IMR-90 (cell line): ENCODE measurements around the gene FXYD6. TPM values are rescaled to one million over a fixed set of nuclear protein-coding genes. Genes with fewer than 3 reads are reported as not detected.

Experiments
- ATAC-seq: fragments of 200-7000 bp; cut with Tn5 transposase; 2 replicates; pipeline ENCODE4 v1.9.1; 2020; ENCODE audit warnings: low read depth, mild to moderate bottlenecking, moderate library complexity
- BruUV-seq: library from RNA; stranded (reverse); fragments of 400-500 nt; replicated peaks from 2 replicates; lab custom pipeline; 2021; lab: Mats Ljungman, UMichigan
- CTCF ChIA-PET: fragments of 300-600 bp; formaldehyde crosslinking; extraction: SDS; loops from one replicate; lab custom pipeline; 2021; ENCODE audit warnings: antibody characterized with exemption; lab: Yijun Ruan, JAX
- POLR2A ChIA-PET: fragments of 300-600 bp; sonication (Branson Sonifier 250); formaldehyde crosslinking; loops from one replicate; lab custom pipeline; 2022; ENCODE audit warnings: antibody characterized with exemption; ENCODE audit not compliant: unreplicated experiment; lab: Charles Lee
- DNase-seq: peaks from one replicate; pipeline ENCODE4 v3.0.0; 2013
- H2AFZ ChIP-seq: replicated peaks from 2 replicates; pipeline ENCODE3; 2013; ENCODE audit warnings: low read length, mild to moderate bottlenecking; ENCODE audit not compliant: poor library complexity
- H2AK5ac ChIP-seq: 2 replicates; pipeline ENCODE4 v1.6.1; 2013; ENCODE audit warnings: low read depth, low read length, inconsistent platforms
- H2AK9ac ChIP-seq: replicated peaks from 2 replicates; pipeline ENCODE3; 2013; ENCODE audit warnings: mild to moderate bottlenecking, low read depth, low read length, moderate library complexity; ENCODE audit not compliant: poor library complexity
- H2BK120ac ChIP-seq: 2 replicates; pipeline ENCODE4 v1.6.1; 2013; ENCODE audit warnings: low read depth, low read length, inconsistent platforms
- H2BK15ac ChIP-seq: 3 replicates; pipeline ENCODE4 v1.6.1; 2013; ENCODE audit warnings: low read depth, low read length, inconsistent platforms
- H2BK20ac ChIP-seq: 2 replicates; pipeline ENCODE4 v1.6.1; 2013; ENCODE audit warnings: low read depth, mild to moderate bottlenecking, inconsistent platforms, low read length, moderate library complexity
- H2BK5ac ChIP-seq: 2 replicates; pipeline ENCODE4 v1.6.1; 2013; ENCODE audit warnings: mild to moderate bottlenecking, low read depth, low read length, inconsistent platforms; ENCODE audit not compliant: poor library complexity, severe bottlenecking
- H3K14ac ChIP-seq: replicated peaks from 2 replicates; pipeline ENCODE4 v1.6.1; 2013; ENCODE audit warnings: low read depth, low read length, inconsistent platforms
- H3K18ac ChIP-seq: 2 replicates; pipeline ENCODE4 v1.6.1; 2013; ENCODE audit warnings: low read depth, low read length, control low read depth
- H3K23ac ChIP-seq: 2 replicates; pipeline ENCODE4 v1.6.1; 2013; ENCODE audit warnings: low read depth, low read length, inconsistent platforms
- H3K27ac ChIP-seq: 2 replicates; pipeline ENCODE4 v1.5.1; 2013; ENCODE audit warnings: mild to moderate bottlenecking, control low read depth, low read length; ENCODE audit not compliant: insufficient read depth
- H3K27me3 ChIP-seq: 2 replicates; pipeline ENCODE4 v1.6.1; 2013; ENCODE audit warnings: low read length; ENCODE audit not compliant: control insufficient read depth, insufficient read depth
- H3K36me3 ChIP-seq: 2 replicates; pipeline ENCODE4 v1.6.1; 2013; ENCODE audit warnings: low read length, mixed read lengths; ENCODE audit not compliant: control insufficient read depth, insufficient read depth
- H3K4ac ChIP-seq: 2 replicates; pipeline ENCODE4 v1.6.1; 2013; ENCODE audit warnings: low read depth, low read length, inconsistent platforms
- H3K4me1 ChIP-seq: 2 replicates; pipeline ENCODE4 v1.6.1; 2013; ENCODE audit warnings: low read length, mixed read lengths; ENCODE audit not compliant: control insufficient read depth, insufficient read depth
- H3K4me2 ChIP-seq: 2 replicates; pipeline ENCODE4 v1.6.1; 2013; ENCODE audit warnings: low read depth, mild to moderate bottlenecking, control low read depth, low read length, moderate library complexity
- H3K4me3 ChIP-seq: 2 replicates; pipeline ENCODE4 v1.5.1; 2013; ENCODE audit warnings: low read depth, mild to moderate bottlenecking, control low read depth, low read length, moderate library complexity; ENCODE audit not compliant: insufficient read depth
- H3K56ac ChIP-seq: 2 replicates; pipeline ENCODE4 v1.6.1; 2013; ENCODE audit warnings: low read length, inconsistent platforms; ENCODE audit not compliant: insufficient read depth; ENCODE audit errors: extremely low read depth
- H3K79me1 ChIP-seq, 2 experiments: 2 replicates each; pipeline ENCODE4 v1.6.1; 2013; ENCODE audit warnings: low read length in 2 of 2, inconsistent platforms in 1 of 2, low read depth in 1 of 2
- H3K9ac ChIP-seq: 2 replicates; pipeline ENCODE4 v1.6.1; 2013; ENCODE audit warnings: low read depth, low read length, control low read depth
- H3K9me1 ChIP-seq: 2 replicates; pipeline ENCODE4 v1.6.1; 2013; ENCODE audit warnings: low read length, inconsistent platforms; ENCODE audit not compliant: insufficient read depth
- H3K9me3 ChIP-seq: 2 replicates; pipeline ENCODE4 v1.6.1; 2013; ENCODE audit warnings: low read length; ENCODE audit not compliant: control insufficient read depth, insufficient read depth
- H4K20me1 ChIP-seq: 2 replicates; pipeline ENCODE4 v1.6.1; 2013; ENCODE audit warnings: low read length, inconsistent platforms; ENCODE audit not compliant: insufficient read depth
- H4K5ac ChIP-seq: 2 replicates; pipeline ENCODE4 v1.6.1; 2013; ENCODE audit warnings: mild to moderate bottlenecking, low read depth, low read length, control low read depth
- H4K8ac ChIP-seq, 2 experiments: 2 replicates each; pipeline ENCODE4 v1.6.1; 2013; ENCODE audit warnings: low read depth in 2 of 2, low read length in 2 of 2, control low read depth in 1 of 2, inconsistent platforms in 1 of 2
- H4K91ac ChIP-seq: 2 replicates; pipeline ENCODE4 v1.6.1; 2013; ENCODE audit warnings: low read depth, low read length, inconsistent platforms; ENCODE audit not compliant: insufficient read depth
- CEBPB ChIP-seq: IDR thresholded peaks from 2 replicates; pipeline ENCODE4 v1.6.1; 2012; ENCODE audit warnings: low read depth, low read length, improper control_type of control experiment
- CHD1 ChIP-seq: IDR thresholded peaks from 2 replicates; pipeline ENCODE4 v1.6.1; 2012; ENCODE audit warnings: low read depth, low read length, improper control_type of control experiment
- ELK1 ChIP-seq: fragments of 150-350 bp; IDR thresholded peaks from 2 replicates; pipeline ENCODE4 v1.6.1; 2016; ENCODE audit warnings: low read depth, mild to moderate bottlenecking, low read length, moderate library complexity, borderline replicate concordance
- NFE2L2 ChIP-seq: fragments of 150-350 bp; IDR thresholded peaks from 2 replicates; pipeline ENCODE4 v1.6.1; 2016; ENCODE audit warnings: low read depth, mild to moderate bottlenecking, low read length
- POLR2A ChIP-seq: IDR thresholded peaks from 2 replicates; pipeline ENCODE4 v1.6.1; 2012; ENCODE audit warnings: mild to moderate bottlenecking, low read depth, low read length
- RFX5 ChIP-seq: IDR thresholded peaks from 2 replicates; pipeline ENCODE4 v1.8.0; 2012; ENCODE audit warnings: low read depth, mild to moderate bottlenecking, low read length, moderate library complexity
- USF2 ChIP-seq: fragments of 150-350 bp; IDR thresholded peaks from 2 replicates; pipeline ENCODE4 v1.6.1; 2017; ENCODE audit warnings: mild to moderate bottlenecking, antibody characterized with exemption, low read length, low read depth
- WGBS, 2 experiments: methylation state at CpG; one replicate each; pipeline versions ENCODE4 v1.1.5 to v1.1.7; 2013; ENCODE audit warnings: missing lambda C conversion rate in 2 of 2; ENCODE audit not compliant: insufficient read length in 1 of 2; ENCODE audit errors: extremely low coverage in 2 of 2; 5-methylcytosine and 5-hydroxymethylcytosine counted together
- dilution Hi-C: fragments of 300-500 bp; cut with HindIII; formaldehyde crosslinking; loops from one replicate; pipeline ENCODE4 v1.14.3; 2018; ENCODE audit warnings: low sequenced_read_pairs; ENCODE audit not compliant: unreplicated experiment
- in situ Hi-C: fragments of 300-500 bp; cut with MboI; formaldehyde crosslinking; loops from 3 replicates; pipeline ENCODE4 v1.14.3; 2019; ENCODE audit warnings: low sequenced_read_pairs, inconsistent platforms, mixed read lengths
- intact Hi-C: fragments of 100-400 bp; cut with micrococcal nuclease; formaldehyde crosslinking; loops from 2 replicates; pipeline ENCODE4 v1.10.0; 2022
- polyA plus RNA-seq, 3 experiments: library from polyadenylated mRNA; depleted of rRNA; stranded (reverse); fragments of >200 nt; gene quantifications; 2 replicates each; pipeline ENCODE4 v1.2.3, GENCODE V29; 2012; ENCODE audit warnings: low replicate concordance in 1 of 3
- total RNA-seq: library from RNA; depleted of rRNA; stranded (reverse); fragments of >200 nt; gene quantifications from 2 replicates; pipeline ENCODE4 v1.2.3, GENCODE V29; 2012

The FXYD6 gene
- total and polyA plus RNA-seq, 2 of the 4 experiments (the other 2 are of a cell fraction): 0.32 TPM; not detected in 1

GRCh38 chr11:117832511-117832910 is 43.9 kb downstream of the FXYD6 start:
- Histone ChIP-seq H3K27me3 (peaks cover 14% of the 10 kb centered on the region; the same call in 1 of the 2 replicates), H2BK5ac (no peak overlapping the region), H4K20me1 (no peaks in the 10 kb centered on the region), H3K4me3 (no peak overlapping the region), H4K8ac (no peak overlapping the region), H4K5ac (no peak overlapping the region), H3K9me3 (no peaks in the 10 kb centered on the region), H3K4me2 (no peak overlapping the region), H3K27ac (no peak overlapping the region), H2AK5ac (no peak overlapping the region), H3K9ac (no peak overlapping the region), H2BK15ac (no peak overlapping the region), H3K36me3 (no peaks in the 10 kb centered on the region), H2BK20ac (no peak overlapping the region), H3K79me1 (no peaks in the 10 kb centered on the region), H3K18ac (no peak overlapping the region), H2BK120ac (no peak overlapping the region), H3K9me1 (no peaks in the 10 kb centered on the region), H3K4ac (no peak overlapping the region), H3K14ac (no peak overlapping the region), H4K91ac (no peak overlapping the region), H2AK9ac (no peak overlapping the region), H3K4me1 (peaks cover 7% of the 10 kb centered on the region; the same call in 1 of the 2 replicates), H3K23ac (no peak overlapping the region), H2AFZ (no peak overlapping the region), H3K56ac (no peak overlapping the region)
- no peak for ATAC-seq
- dilution Hi-C loops: no loop called here
- CTCF ChIA-PET: no interaction called here
- POLR2A ChIA-PET: no interaction called here
- in situ Hi-C loops: no loop called here
- WGBS, 2 experiments: 72% methylated on average over 6 of the region's 8 CpGs; no CpG with 5 or more reads in 1 of the 2 experiments
- no TSS peak for BruUV-seq
- DNase-seq: no peak
- no peak for TF ChIP-seq NFE2L2
- TF ChIP-seq RFX5: no peak
- TF ChIP-seq USF2: no peak
- no peak for TF ChIP-seq CEBPB
- TF ChIP-seq ELK1: no peak
- TF ChIP-seq POLR2A: no peak
- no peak for TF ChIP-seq CHD1
- intact Hi-C loops: no loop called here
